Calu3 (cell line): ENCODE data around the gene SLC22A4. TPM values are rescaled to one million over a fixed set of nuclear protein-coding genes. Genes with fewer than 3 reads are reported as not detected.

Experiments used
- BruUV-seq: library from RNA; stranded (reverse); fragments of 400-500 nt; replicated peaks from 2 replicates; lab custom pipeline; 2021; lab: Mats Ljungman, UMichigan
- CTCF ChIA-PET: fragments of 300-600 bp; sonication (Branson Sonifier 250); formaldehyde crosslinking; loops from one replicate; lab custom pipeline; 2022; ENCODE audit warnings: antibody characterized with exemption; lab: Charles Lee
- DNase-seq: peaks from one replicate; pipeline ENCODE4 v3.0.0; 2022
- H3K27ac Mint-ChIP-seq: one replicate; pipeline ENCODE4 v1.8.0; 2022; ENCODE audit warnings: mixed read lengths; ENCODE audit not compliant: unreplicated experiment
- H3K27me3 Mint-ChIP-seq: one replicate; pipeline ENCODE4 v1.8.0; 2022; ENCODE audit warnings: mixed read lengths; ENCODE audit not compliant: unreplicated experiment
- H3K36me3 Mint-ChIP-seq: one replicate; pipeline ENCODE4 v1.8.0; 2022; ENCODE audit warnings: mild to moderate bottlenecking, moderate library complexity, mixed read lengths; ENCODE audit not compliant: insufficient read depth, unreplicated experiment
- H3K4me1 Mint-ChIP-seq: one replicate; pipeline ENCODE4 v1.8.0; 2022; ENCODE audit warnings: mild to moderate bottlenecking, low read depth, mixed read lengths; ENCODE audit not compliant: unreplicated experiment
- H3K4me3 Mint-ChIP-seq: one replicate; pipeline ENCODE4 v1.8.0; 2022; ENCODE audit warnings: mild to moderate bottlenecking, low read depth, moderate library complexity, mixed read lengths; ENCODE audit not compliant: unreplicated experiment
- H3K9me3 Mint-ChIP-seq: one replicate; pipeline ENCODE4 v1.8.0; 2022; ENCODE audit warnings: low read depth, mixed read lengths; ENCODE audit not compliant: unreplicated experiment
- CTCF ChIP-seq: fragments of 200-600 bp; IDR thresholded peaks from one replicate; pipeline ENCODE4 v1.8.0; 2022; ENCODE audit warnings: antibody characterized with exemption; ENCODE audit not compliant: unreplicated experiment
- intact Hi-C: fragments of 100-400 bp; cut with micrococcal nuclease; formaldehyde crosslinking; loops from one replicate; pipeline ENCODE4 v1.10.0; 2022; ENCODE audit not compliant: unreplicated experiment
- total RNA-seq: library from RNA; stranded (reverse); gene quantifications from 2 replicates; pipeline ENCODE4 v1.2.3, GENCODE V29; 2022

The SLC22A4 gene
- total RNA-seq, 1 experiment from 2014 or later: 3.1 TPM

DNA sequence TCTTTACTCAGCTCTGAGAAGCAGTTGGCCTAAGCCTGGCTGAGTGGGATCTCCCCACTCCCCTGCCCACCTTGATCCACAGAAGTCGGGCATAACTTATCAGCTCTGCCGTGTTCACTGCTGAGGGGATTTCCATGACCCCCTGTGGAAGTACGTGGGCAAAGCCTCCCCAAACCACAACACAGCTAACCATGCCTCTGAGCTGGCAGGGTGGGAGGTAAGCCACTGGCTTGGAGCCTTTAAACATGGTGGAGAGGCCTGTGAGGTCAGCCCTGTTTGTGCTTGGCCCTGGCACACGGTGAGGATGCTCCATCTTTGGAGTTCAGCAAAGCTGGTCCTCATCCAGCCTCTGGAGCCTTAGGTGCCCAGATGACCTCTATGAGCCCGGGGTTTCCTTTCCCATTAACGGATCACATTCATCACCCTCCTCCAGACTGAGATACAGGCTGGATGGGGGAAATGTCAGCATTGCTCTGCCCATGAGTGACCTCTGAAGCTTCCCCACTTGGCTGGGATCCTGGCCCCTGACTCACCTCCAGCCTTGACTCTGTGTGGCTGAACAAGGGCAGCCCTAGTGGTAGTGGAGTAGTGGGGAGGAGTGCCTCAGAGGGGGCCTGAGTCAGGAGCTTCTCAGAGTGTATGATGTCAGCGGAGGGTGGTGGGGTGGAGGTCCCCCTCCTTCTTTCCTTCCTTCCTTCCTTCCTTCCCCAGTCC is 30.5 kb upstream of the SLC22A4 start:
- CTCF ChIA-PET: interaction anchor here (0.6 kb wide), 1 partner anchor 33 kb away, joined by 4 read pairs; no protein-coding TSS in a partner anchor
- Mint-ChIP-seq H3K27me3 (no peaks in the 10 kb centered on the region), H3K4me3 (no peak overlapping the region), H3K27ac (no peak overlapping the region), H3K36me3 (peaks cover 14% of the 10 kb centered on the region), H3K4me1 (peaks cover 59% of the 10 kb centered on the region), H3K9me3 (no peaks in the 10 kb centered on the region)
- DNase-seq: no peak
- intact Hi-C loops: no loop called here
- no TSS peak for BruUV-seq
- TF ChIP-seq CTCF: no peak

DNA sequence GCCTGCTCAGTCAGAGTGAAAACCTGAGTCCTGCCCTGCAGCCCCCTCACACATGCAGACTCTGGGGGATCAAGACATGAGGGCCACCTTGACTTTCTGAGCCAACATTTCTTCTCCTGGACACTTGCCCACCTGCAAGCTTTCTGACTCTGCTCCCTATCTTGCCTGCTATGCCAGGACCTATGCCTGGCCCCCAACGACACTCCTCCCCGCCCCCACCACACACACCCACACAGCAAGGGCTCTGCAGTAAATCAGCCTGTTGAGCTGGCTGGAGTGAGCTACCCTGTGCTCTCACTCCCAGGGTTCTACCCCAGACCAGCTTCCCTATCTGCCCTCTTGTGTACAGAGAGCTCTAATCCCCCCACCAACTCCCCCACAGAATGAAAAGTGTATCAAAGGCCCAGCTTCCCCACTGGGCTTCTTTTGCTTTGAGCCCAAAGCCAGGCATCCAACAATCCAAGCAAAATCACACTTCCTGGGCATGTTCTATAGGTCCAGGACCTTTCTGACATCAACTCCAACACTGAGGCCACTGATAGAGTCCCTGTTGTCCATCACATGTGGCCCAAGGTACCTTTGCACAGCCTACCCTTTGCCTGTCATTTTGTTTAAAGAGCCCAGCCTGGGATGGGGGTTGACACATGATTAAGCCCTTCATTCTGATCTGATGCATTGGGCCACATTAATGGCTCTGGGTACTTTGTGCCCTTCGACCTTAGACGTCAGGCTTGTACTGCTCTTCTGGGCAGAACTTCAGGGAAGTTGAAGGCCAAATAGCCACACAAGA is 29.5 kb upstream of the SLC22A4 start:
- CTCF ChIA-PET: interaction anchor here (1.4 kb wide), 1 partner anchor 27 kb away, joined by 4 read pairs; no protein-coding TSS in a partner anchor
- no peak for TF ChIP-seq CTCF
- no TSS peak for BruUV-seq
- DNase-seq: no peak
- Mint-ChIP-seq H3K27me3 (no peaks in the 10 kb centered on the region), H3K27ac (peak overlapping the region; percentile 6), H3K4me3 (no peak overlapping the region), H3K36me3 (peaks cover 14% of the 10 kb centered on the region), H3K4me1 (peaks cover 48% of the 10 kb centered on the region), H3K9me3 (no peaks in the 10 kb centered on the region)
- intact Hi-C loops: no loop called here

- no peaks in the 10 kb centered on the region for H3K27me3 Mint-ChIP-seq
- H3K36me3 Mint-ChIP-seq: peaks cover 9% of the 10 kb centered on the region
- intact Hi-C loops: no loop called here
- H3K9me3 Mint-ChIP-seq: no peaks in the 10 kb centered on the region
- BruUV-seq: no TSS peak
- no peak for TF ChIP-seq CTCF
- peak overlapping the region; percentile 6 for H3K27ac Mint-ChIP-seq
- CTCF ChIA-PET: interaction anchor here (0.8 to 1.4 kb wide), 2 partner anchors 27 to 31 kb away, joined by 3 to 4 read pairs; no protein-coding TSS in a partner anchor
- peaks cover 41% of the 10 kb centered on the region for H3K4me1 Mint-ChIP-seq
- peak; percentile 77 for DNase-seq
- H3K4me3 Mint-ChIP-seq: no peak overlapping the region
These were observed 28.7 kb upstream of the SLC22A4 start for GRCh38 chr5:132265336-132266030.

DNA sequence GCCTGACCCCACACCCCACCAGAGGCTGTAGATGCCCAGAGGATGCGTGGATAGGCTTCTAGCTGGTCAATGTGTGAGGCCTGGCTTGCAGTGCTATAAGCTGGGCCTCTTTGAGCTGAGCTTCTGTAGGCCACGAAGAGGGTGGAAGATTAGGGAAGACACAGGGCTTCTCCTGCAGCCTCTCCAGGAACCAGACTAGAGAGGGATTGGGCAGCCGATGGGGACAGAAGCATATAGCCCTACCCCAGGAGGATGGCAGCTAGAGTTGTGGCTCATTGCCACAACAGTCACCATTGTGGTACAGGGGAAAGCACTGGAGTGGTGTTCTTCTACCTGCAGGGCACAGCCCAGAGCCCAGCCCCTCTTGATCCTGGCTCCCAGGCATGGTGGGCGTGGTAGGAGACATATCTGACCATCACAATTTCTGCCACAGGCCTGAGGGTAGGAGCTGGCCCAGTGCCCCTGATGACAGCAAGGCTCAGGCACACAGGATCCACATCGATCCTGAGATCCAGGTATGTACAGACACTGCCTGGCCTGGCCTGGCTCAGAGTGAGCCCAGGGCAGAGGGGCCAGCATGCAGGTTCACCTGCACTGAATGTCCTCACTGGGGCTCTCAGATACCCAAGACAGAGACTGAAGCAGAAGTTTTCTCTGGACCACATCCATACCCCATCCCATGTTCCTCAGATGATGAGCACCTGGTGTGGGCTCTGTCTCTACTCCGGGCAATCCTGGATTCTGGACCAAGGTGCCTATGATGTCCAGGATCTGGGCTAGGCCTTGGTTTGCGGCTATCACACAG is 28.0 kb upstream of the SLC22A4 start:
- Mint-ChIP-seq H3K36me3 (peaks cover 4% of the 10 kb centered on the region), H3K4me3 (no peak overlapping the region), H3K27me3 (no peaks in the 10 kb centered on the region), H3K9me3 (no peaks in the 10 kb centered on the region), H3K27ac (peak overlapping the region; percentile 6), H3K4me1 (peaks cover 35% of the 10 kb centered on the region)
- CTCF ChIA-PET: interaction anchor here (0.8 kb wide), 1 partner anchor 30 kb away, joined by 3 read pairs; no protein-coding TSS in a partner anchor
- DNase-seq: no peak
- intact Hi-C loops: no loop called here
- BruUV-seq: no TSS peak
- TF ChIP-seq CTCF: no peak
